Activated effector memory CD4-positive, alpha-beta T cell treated with Interleukin-2 at 50 U/mL for 16 hours (primary cell): ENCODE results near the gene CCDC187.
"Not testable (repeated sequence)": the region's sequence is repeated elsewhere in the genome, so short reads cannot be mapped to it uniquely, and the experiment has no call there.

Source experiments
- DNase-seq: peaks from one replicate; pipeline ENCODE4 v3.0.0-alpha.2; 2020

Gene CCDC187

GRCh38 chr9:136283291-136284235 lies 20.3 kb downstream of the CCDC187 start:
- DNase-seq: peak; percentile 55

DNA sequence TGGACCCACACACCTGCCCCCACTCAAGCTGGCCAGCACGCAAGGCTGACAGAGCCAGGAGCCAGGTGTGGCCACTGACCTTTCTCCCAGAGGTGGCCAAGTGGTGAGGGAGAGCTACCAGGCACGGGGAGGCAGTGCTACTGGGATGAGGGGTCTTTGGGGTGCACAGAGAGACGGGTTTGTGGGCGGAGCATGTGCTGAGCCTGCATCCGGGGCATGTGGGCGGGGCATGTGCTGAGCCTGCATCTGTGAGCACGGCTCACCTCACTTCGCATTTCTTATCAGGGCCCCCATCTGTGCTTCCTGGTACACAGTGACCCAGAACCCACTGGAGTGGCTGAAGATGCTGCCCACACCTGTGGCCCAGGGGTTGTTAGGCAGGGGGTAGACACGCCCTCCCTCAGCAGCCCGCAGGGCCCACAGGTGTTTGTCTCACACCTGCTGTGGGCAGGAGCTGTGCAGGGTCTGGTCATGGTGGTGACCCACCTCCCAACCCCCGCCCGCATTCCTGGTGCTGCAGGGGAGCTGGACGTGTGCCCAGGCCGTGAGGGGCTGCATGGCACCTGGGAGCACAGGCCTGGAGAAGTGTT lies 21.5 kb downstream of the CCDC187 start:
- no peak for DNase-seq

DNA sequence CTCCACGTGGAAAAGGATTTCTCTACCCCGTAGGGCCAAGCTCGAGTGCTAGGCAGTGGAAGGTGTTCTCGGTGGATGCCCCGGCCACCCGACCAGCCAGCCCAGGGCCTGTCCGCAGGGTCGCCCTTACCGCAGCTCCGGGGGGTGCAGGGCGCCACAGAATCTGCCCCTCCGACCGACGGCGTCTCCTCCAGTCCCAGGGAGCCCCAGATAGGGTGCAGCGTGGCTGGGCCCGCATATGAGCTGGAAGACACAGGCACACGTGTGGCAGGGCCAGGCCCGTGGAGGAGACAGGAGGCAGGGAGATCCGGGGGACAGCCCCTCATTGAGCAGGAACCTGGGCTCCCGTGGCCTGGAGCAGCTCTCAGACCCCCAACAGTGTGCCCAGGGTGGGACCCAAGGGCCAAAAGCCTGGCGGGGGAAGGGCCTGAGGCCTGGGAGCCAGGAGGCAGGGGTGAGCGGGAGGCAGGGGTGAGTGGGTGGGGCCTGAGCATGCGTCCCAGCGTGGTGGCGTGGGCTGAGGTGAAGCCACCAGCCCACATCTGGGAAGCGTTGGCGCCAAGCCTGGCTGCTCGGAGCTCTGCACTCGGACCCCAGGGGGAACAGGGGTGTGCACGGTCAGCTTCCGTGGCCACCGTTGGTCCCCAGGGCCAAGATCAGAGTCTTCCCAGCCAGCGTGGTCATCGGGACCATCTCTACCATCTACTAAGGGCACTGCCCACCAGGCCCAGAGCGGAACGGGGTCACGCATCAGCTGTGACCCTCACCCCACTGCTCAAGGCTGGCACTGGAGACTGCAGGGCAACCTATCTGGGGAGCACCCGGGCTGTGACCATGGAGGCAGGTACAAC lies 22.2 kb downstream of the CCDC187 start:
- no peak for DNase-seq

DNA sequence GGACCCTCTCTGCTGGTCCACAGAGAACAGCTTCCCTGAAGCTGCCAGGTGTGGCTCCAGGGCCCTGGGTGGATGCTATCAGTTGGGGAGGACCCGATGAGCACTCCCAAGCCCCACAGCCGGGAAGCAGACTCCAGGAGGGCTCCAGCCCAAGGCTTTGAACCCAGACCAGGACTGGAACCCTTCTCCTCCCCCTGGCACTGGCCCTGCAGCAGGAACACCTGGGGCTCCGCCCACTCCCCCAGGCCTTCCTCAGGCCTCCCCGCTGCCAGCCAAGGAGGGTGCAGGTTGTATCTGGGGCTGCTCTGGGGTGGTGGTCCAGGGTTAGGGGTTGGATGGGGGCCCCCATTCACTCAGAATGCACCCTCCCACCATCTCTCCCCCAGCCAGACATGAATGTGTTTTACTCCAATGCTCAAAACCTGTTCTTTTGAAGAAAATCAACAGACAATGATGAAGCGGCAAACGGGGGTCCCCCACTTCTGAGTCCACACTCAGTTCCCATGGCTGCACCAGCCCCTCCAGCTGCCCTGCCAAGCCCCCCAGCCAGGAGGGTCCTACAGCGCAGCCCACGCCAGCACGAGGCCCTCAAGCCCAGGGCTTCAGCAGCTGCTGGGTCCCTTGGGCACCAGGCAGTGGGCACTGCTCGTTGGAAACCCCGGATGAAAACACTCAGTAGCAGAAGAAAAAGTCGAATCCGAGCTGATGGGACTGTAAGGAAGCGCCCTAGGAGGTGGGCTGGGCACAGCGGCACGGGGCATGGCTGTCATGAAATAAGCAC lies 23.2 kb downstream of the CCDC187 start:
- no peak for DNase-seq

GRCh38 chr9:136279471-136279870 lies 24.4 kb downstream of the CCDC187 start:
- no peak for DNase-seq

GRCh38 chr9:136278894-136279293 lies 25.0 kb downstream of the CCDC187 start:
- DNase-seq: no peak

DNA sequence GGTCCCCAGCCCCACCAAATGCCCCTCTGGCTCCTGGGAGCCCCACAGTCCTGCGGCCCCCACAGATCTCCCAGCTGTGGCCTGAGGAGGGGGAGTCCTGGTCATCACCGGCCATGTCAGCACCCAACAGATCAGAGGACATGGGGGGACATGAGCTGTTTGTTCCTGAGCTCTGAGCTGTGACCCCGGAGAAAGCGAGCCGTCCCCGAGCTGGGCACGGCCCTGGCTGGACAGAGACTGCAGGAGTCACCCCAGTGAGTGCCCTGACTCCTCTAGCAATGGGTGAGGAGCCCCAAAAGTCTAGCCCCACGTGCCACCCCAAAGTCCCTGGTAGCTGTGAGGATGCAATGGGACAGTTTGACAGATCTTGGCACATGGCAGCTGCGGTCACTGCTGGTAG lies 25.7 kb downstream of the CCDC187 start:
- no peak for DNase-seq

GRCh38 chr9:136277746-136278145 lies 26.1 kb downstream of the CCDC187 start:
- no peak for DNase-seq

DNA sequence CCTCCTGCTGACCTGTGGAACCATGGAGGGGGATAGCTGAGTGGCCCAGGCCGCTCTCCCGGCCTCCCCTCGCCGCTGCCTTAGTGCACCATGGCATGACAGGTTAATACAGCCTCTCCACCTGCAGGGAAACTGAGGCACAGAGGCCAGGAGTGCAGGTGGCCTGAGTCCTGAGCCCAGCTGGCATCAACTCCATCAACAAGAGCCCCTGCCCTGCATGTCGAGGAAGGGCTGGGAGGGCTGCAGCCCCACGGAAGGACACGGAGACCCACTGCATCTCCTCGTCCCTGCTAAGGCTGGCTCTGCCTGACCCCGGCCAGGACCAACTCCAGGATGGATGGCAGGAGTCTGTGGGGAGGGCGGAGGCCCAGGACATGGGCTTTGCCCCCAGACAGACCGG lies 27.2 kb downstream of the CCDC187 start:
- DNase-seq: no peak

DNA sequence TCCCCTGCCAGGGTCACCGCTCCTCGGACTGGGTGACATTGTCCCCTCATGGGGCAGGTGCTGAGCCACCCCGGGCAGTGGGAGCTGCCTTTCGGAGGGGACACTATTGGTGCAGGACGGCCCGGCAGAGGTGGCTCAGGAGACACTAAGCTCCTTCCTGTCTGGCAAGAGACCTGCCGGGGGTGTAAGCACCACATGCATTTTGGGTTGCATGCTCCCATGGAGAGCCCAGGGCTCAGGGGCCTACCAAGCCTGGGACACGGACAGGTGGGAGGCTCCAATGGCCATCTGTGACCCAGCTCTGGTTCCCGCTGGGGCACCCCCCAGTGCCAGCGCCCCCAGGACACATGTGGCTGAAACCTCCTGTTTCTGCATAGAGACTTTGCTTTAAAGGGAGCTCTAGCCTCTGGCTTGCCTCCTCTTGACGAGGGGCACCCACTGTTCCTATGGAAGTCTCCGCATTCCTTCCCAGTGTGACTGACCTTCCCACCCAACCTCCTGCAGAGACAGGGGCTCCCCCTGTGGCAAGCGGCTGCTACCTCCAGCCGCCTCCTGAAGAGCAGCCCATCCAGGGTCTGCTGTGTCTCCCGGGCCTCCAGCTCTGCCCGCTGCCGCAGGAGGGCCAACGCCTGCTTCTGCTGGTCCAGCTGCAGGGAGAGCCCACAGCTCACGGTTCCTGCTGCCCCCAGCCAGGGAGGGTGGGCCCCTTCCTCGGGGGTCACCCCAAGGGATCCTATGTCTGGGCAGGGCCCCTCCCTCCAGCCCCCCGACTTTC lies 28.1 kb downstream of the CCDC187 start:
- DNase-seq: no peak

DNA sequence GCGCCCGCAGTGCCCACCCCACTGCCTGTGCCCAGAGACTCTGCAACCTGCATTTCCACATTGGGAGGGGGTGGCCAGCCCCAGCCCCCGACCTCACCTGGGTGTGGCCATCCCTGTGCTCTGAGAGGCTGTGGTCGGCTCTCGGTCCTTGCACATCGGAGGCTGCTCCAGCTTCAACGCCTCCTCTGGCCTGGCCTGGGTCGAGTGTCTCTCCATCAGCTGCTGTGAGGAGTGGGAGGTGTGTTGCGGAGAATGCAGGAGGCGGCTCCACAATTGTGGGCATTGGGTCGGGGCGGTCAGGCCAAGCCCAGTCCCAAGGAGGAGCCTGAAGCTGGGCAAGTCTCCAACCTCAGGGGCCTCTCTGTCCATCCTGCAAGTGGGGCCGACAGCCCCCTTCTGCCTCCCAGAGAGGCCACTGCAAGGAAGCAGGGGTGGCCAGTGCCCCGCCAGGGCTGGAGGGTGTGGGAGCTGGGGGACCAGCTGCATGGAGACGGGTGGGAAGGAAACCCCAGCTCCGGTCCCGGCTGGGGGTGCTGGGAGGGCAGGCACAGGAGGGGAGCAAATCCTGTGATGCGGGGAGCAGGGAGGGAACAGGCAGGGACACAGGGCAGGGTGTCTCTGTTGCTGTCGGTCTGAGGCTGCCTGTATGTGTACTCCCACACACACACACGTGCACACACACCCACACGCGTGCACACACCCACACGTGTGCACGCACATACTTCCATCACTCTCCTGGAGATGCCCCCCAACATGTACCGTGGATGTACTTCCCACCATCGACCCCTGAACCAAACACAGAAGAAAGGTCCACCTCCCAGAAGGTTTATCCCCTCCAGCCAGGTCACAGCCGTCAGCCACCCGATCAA lies 28.9 kb downstream of the CCDC187 start:
- DNase-seq: no peak

GRCh38 chr9:136273921-136274785 lies 29.7 kb downstream of the CCDC187 start:
- no peak for DNase-seq

DNA sequence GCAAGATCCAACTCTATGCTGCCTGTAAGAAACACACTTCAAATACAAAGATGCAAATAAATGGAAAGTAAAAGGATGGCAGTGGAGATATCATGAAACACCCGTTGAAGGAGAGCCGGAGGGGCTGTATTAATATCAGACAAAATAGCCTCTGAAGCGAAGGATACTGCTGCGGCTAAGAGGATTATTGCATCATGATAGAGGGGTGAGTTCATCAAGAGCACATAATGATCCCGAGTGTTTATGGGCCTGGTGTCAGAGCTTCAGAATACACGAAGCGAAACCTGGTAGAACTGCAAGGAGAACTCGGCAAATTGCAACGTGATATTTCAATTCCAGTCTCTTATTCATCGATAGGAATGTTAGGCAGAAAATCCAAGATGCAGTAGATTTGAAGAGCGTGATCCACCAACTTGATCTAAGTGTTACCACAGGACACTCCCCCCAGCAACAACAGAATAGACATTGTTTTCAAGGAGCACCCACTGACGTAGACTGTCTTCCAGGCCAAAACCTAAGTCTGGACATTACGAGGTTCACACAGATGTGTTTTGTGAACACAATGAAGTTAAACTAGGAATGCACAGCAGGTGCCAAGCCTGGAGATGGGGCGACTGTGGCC lies 30.5 kb downstream of the CCDC187 start:
- DNase-seq: no peak

- DNase-seq: no peak
These were observed 33.7 kb downstream of the CCDC187 start for GRCh38 chr9:136270173-136270705.

- DNase-seq: no peak
These were observed 35.2 kb downstream of the CCDC187 start for GRCh38 chr9:136268735-136269134.

GRCh38 chr9:136268318-136268717 lies 35.6 kb downstream of the CCDC187 start:
- no peak for DNase-seq

- DNase-seq: peak; percentile 85
These were observed 36.4 kb downstream of the CCDC187 start for GRCh38 chr9:136267261-136268111.

DNA sequence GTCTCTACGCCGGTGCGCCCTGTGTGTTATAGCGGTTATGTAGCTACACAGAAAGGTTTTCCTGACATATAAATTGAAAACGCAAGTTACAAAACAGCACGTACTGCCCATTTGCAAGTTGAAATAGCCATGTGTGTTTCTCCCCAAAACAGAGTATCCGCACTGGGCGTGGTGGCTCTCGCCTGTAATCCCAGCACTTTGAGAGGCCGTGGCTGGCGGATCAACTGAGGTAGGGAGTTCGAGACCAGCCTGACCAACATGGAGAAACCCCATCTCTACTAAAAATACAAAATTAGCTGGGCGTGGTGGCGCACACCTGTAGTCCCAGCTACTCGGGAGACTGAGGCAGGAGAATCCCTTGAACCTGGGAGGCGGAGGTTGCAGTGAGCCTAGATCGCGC lies 37.3 kb downstream of the CCDC187 start:
- DNase-seq: not testable (repeated sequence)
